IPS-NIHi11 (cell line): ENCODE measurements around the gene BCAP31.
A peak's percentile ranks its signal among the peaks of the same experiment; 100 is the strongest.
"Not testable (repeated sequence)": the region's sequence is repeated elsewhere in the genome, so short reads cannot be mapped to it uniquely, and the experiment has no call there.

Experiments
- DNase-seq: peaks from one replicate; pipeline ENCODE4 v3.0.0; 2012; ENCODE audit warnings: mixed read lengths, low spot score

BCAP31 gene

GRCh38 chrX:153734871-153735270, 10.7 kb upstream of the BCAP31 start:
- no peak for DNase-seq

DNA sequence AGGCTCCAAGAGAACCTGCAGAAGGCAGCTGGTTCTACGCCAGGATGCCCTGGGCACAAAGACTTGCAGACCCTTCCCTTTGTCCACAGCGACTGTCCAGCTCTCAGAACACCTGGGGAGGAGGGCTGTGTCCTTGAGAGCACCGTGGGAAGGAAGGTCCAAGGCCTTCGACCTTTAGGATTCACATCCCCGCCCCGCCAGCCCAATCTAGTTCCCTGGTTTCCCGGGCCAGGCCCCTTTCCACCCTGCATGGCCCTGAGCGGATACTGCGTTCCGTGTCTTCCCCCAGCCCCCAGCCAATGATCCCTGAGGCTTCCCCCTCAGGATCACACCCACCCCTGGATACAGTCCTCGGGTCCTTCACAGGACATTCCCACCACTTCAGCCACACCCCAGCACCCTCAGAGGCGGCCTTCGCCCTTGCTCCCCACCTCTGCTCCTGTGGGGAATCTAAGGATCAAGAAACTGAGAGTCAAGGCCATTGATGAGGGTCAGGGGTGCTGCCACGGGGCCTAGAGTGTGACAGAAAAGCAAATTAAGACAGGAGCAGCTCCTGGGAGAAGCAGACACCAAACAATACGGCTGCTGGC, 9.6 kb upstream of the BCAP31 start:
- DNase-seq: no peak

DNA sequence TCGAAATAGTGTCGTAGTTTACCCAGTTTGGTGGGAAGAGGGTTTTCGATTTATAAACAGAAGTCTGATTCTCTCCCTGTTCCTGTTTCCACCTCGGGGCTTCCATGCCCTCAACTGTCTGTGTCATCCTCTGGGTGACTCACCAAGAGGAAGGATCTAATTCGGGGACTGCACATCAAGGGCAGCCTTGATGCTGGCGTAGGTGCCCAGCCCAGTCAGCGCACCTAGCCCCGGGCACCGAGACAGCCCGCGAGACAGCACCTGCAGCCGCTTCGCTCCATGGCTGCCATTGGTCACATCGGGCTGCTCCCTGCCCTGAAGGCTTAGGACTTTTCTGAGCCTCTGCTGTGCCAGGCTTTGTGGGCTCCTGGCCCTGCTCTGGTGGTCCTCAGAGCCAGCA, 8.2 kb upstream of the BCAP31 start:
- DNase-seq: no peak

DNA sequence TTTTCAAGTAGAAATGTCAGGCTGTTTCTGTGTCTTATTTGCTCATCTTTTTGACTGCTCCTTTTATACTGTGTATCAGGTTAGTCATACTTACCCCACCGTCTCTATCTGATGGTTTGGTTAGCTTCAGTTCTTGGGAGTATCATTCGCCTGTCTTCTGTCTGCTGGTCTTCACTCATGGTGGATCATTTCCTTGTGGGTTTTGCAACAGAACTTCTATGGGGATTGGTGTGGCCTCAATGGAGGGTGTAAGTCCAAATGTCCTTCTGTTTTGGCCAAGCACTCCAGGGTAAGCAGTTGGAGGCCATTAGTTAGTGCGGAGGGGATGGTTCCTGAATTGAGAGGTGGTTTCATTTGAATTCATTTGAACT, 7.6 kb upstream of the BCAP31 start:
- no peak for DNase-seq

DNA sequence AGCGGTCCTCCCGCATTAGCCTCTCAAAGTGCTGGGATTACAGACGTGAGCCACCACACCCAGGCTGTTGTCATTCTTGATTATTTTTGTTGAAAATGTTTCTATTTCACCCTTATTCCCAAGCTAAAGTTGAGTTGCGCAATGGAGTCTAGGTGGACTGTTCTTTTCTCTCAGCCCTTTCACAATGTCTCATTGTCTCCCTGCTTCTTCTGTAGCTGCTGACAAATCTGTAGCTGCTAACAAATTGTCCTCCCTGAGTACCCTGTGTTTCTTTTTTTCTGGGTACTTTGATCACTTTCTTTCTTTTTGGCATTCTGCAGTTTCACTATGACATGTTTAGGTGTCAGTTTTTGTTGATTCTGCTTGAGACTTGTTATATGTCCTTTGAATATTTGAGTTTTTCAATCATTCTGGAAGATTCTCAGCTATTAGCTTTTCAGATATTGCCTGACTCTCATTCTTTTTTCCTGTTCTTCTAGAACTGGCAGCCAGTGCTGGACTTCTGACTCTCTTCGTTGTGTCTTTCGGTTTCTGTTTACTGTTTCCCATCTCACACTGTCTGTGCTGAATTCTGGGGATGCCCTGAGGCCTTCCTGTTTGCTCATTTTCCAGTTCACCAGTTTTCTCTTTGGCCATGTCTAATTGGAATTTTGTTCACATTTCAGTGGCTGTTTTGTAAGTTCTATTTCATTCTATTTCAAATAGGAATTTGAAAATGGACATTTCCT, 7.1 kb upstream of the BCAP31 start:
- no peak for DNase-seq

- DNase-seq: not testable (repeated sequence)
Observed at GRCh38 chrX:153730115-153730514, 5.9 kb upstream of the BCAP31 start.

GRCh38 chrX:153728951-153729631, 4.9 kb upstream of the BCAP31 start:
- DNase-seq: no peak

DNA sequence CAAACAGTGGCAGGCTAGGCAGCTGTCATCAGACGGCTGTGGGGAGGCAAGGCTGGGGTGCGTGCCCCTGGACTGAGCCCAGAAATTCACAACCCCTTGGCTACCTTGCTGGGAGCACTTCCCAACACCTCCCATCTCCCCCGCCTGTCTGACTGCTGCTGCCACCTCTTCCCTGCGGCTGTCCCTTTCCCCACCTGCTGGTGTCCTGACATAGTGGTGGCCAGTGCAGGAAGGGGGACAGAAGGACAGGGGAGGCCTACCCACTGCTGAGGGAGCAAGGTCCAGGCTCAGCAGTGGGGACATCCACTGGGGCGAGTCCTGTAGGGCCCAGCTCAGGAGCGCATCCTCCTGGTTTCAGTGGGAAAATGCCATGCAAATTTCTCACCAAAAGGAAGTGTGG, 3.9 kb upstream of the BCAP31 start:
- no peak for DNase-seq

GRCh38 chrX:153727123-153727931, 3.1 kb upstream of the BCAP31 start:
- DNase-seq: peak; percentile 24

- DNase-seq: peak; percentile 71
Observed at GRCh38 chrX:153726286-153727122, 2.3 kb upstream of the BCAP31 start.

DNA sequence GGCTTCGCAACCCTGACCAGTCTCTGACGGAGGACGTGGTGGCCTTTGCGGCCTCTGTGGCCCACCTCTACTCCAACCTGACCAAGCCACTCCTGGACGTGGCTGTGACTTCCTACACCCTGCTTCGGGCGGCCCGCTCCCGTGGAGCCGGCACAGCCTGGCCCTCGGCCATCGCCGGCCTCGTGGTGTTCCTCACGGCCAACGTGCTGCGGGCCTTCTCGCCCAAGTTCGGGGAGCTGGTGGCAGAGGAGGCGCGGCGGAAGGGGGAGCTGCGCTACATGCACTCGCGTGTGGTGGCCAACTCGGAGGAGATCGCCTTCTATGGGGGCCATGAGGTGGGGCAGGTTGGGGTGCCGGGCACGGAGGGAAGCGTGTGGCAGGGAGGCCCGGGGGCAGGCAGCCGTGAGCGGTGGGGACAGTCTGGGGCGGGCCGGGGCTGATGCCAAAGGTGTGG, 1.7 kb upstream of the BCAP31 start:
- no peak for DNase-seq

GRCh38 chrX:153725039-153725831, 1.0 kb upstream of the BCAP31 start:
- peak; percentile 32 for DNase-seq

- peak; percentile 65 for DNase-seq
Observed at GRCh38 chrX:153723351-153724251, 586 bp downstream of the BCAP31 start.

- DNase-seq: no peak
Observed at GRCh38 chrX:153722704-153723350, 1.4 kb downstream of the BCAP31 start.

GRCh38 chrX:153719701-153720100, 4.5 kb downstream of the BCAP31 start:
- DNase-seq: no peak

GRCh38 chrX:153719238-153719637, 4.9 kb downstream of the BCAP31 start:
- DNase-seq: no peak

GRCh38 chrX:153717445-153717844, 6.7 kb downstream of the BCAP31 start:
- no peak for DNase-seq

DNA sequence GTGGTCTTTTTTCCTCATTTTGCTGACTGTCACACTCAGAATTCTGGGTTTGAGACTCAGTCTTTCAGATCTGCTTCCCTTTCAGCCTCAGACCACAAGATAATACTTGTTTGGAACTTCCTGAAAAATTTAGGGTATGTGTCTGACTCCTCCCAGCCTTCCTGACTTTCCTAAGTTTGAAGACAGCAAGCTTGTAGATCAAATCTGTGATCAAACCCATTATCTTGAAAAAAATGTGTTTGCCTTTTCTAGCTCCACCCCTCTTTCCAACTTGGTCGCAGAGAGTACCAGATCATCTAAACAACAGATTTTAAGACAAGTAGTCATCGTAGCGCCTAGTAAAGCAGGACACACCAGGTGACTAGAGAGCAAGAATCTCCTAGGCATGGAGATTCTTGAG, 9.9 kb downstream of the BCAP31 start:
- DNase-seq: no peak
